CD1c-positive myeloid dendritic cell (primary cell): ENCODE measurements around the gene SORCS1.

ENCODE experiments used
- DNase-seq: peaks from one replicate; pipeline ENCODE4 v3.0.0-alpha.2; 2016; ENCODE audit errors: extremely low spot score

Gene SORCS1

GRCh38 chr10:106595281-106595680 lies 569.2 kb downstream of the SORCS1 start:
- DNase-seq, result no peak

- no peak for DNase-seq
Observed at GRCh38 chr10:106593876-106594275, 570.6 kb downstream of the SORCS1 start.

GRCh38 chr10:106592396-106592795 lies 572.1 kb downstream of the SORCS1 start:
- no peak for DNase-seq

GRCh38 chr10:106582291-106582690 lies 582.2 kb downstream of the SORCS1 start:
- DNase-seq, result no peak

- no peak for DNase-seq
Observed at GRCh38 chr10:106577756-106578155, 586.8 kb downstream of the SORCS1 start.

- no peak for DNase-seq
Observed at GRCh38 chr10:106577266-106577665, 587.2 kb downstream of the SORCS1 start.

GRCh38 chr10:106576534-106576933 lies 588.0 kb downstream of the SORCS1 start:
- no peak for DNase-seq

GRCh38 chr10:106573106-106573505 lies 591.4 kb downstream of the SORCS1 start:
- DNase-seq, result no peak

GRCh38 chr10:106571192-106571946 lies 593.1 kb downstream of the SORCS1 start:
- no peak for DNase-seq

GRCh38 chr10:106570268-106570667 lies 594.2 kb downstream of the SORCS1 start:
- DNase-seq, result no peak

GRCh38 chr10:106567629-106568028 lies 596.9 kb downstream of the SORCS1 start:
- DNase-seq, result no peak

- no peak for DNase-seq
Observed at GRCh38 chr10:106566873-106567272, 597.6 kb downstream of the SORCS1 start.

GRCh38 chr10:106565546-106565945 lies 599.0 kb downstream of the SORCS1 start:
- no peak for DNase-seq

- DNase-seq, result no peak
Observed at GRCh38 chr10:106563384-106563783, 601.1 kb downstream of the SORCS1 start.

GRCh38 chr10:106560925-106561640 lies 603.4 kb downstream of the SORCS1 start:
- DNase-seq, result no peak

GRCh38 chr10:106559442-106559841 lies 605.1 kb downstream of the SORCS1 start:
- no peak for DNase-seq

- no peak for DNase-seq
Observed at GRCh38 chr10:106557951-106558733, 606.4 kb downstream of the SORCS1 start.

- DNase-seq, result no peak
Observed at GRCh38 chr10:106557053-106557452, 607.5 kb downstream of the SORCS1 start.

GRCh38 chr10:106555599-106555998 lies 608.9 kb downstream of the SORCS1 start:
- no peak for DNase-seq

- DNase-seq, result no peak
Observed at GRCh38 chr10:106551501-106552062, 612.9 kb downstream of the SORCS1 start.

GRCh38 chr10:106548832-106549231 lies 615.7 kb downstream of the SORCS1 start:
- DNase-seq, result no peak

GRCh38 chr10:106547047-106547635 lies 617.4 kb downstream of the SORCS1 start:
- no peak for DNase-seq
